22Rv1 (cell line): ENCODE data around the gene GLA.

Experiments used
- ZFX ChIP-seq: fragments of 450-650 bp; IDR thresholded peaks from 2 replicates; pipeline ENCODE4 v1.6.1; 2017; ENCODE audit warnings: antibody characterized with exemption, borderline replicate concordance
- TF ChIP-seq, protein P1 (sequence below): fragments of 450-650 bp; IDR thresholded peaks from 2 replicates; pipeline ENCODE4 v1.5.1; 2017; ENCODE audit warnings: mild to moderate bottlenecking

DNA sequence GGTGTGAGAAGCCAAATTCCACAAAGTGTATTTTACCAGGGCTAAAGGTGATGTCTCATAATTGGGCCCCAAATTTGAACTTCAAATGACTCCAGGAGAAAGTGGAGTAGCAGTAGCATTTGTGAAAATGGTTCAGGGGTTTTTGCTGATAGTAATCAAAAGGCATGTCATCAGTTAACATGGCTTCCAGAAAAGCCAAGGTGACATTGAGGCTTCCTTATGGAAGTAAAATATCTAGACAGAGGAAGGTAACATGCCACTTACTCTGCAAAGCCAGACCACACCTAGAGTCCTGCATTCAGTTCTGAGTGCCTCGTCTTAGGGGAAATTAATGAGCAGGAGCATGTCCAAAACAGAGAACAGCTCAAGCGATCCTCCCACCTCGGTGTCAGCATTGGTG is 19.1 kb downstream of the GLA start:
- TF ChIP-seq, protein P1, sequence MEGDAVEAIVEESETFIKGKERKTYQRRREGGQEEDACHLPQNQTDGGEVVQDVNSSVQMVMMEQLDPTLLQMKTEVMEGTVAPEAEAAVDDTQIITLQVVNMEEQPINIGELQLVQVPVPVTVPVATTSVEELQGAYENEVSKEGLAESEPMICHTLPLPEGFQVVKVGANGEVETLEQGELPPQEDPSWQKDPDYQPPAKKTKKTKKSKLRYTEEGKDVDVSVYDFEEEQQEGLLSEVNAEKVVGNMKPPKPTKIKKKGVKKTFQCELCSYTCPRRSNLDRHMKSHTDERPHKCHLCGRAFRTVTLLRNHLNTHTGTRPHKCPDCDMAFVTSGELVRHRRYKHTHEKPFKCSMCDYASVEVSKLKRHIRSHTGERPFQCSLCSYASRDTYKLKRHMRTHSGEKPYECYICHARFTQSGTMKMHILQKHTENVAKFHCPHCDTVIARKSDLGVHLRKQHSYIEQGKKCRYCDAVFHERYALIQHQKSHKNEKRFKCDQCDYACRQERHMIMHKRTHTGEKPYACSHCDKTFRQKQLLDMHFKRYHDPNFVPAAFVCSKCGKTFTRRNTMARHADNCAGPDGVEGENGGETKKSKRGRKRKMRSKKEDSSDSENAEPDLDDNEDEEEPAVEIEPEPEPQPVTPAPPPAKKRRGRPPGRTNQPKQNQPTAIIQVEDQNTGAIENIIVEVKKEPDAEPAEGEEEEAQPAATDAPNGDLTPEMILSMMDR: no peak
- no peak for TF ChIP-seq ZFX
